Fibroblast of the aortic adventitia (primary cell): ENCODE measurements around the gene PREX1. TPM values are rescaled to one million over a fixed set of nuclear protein-coding genes. Genes with fewer than 3 reads are reported as not detected.

ENCODE experiments used
- DNase-seq: peaks from one replicate; pipeline ENCODE4 v3.0.0-alpha.2; 2010; ENCODE audit warnings: low read depth
- H3K4me3 ChIP-seq: 2 replicates; pipeline ENCODE4 v1.5.1; 2011; ENCODE audit warnings: low read depth, mild to moderate bottlenecking, control low read depth, low read length, moderate library complexity
- total RNA-seq: library from RNA; depleted of rRNA; stranded (reverse); fragments of >200 nt; gene quantifications from 2 replicates; pipeline ENCODE4 v1.2.3, GENCODE V29; 2012; ENCODE audit warnings: low replicate concordance
- TF ChIP-seq, protein P1 (sequence below): IDR thresholded peaks from 2 replicates; pipeline ENCODE4 v1.5.1; 2011; ENCODE audit warnings: mild to moderate bottlenecking, low read length, control low read depth, inconsistent platforms; ENCODE audit not compliant: insufficient read depth

PREX1 gene
- total RNA-seq, 1 donor: 13.0 TPM

DNA sequence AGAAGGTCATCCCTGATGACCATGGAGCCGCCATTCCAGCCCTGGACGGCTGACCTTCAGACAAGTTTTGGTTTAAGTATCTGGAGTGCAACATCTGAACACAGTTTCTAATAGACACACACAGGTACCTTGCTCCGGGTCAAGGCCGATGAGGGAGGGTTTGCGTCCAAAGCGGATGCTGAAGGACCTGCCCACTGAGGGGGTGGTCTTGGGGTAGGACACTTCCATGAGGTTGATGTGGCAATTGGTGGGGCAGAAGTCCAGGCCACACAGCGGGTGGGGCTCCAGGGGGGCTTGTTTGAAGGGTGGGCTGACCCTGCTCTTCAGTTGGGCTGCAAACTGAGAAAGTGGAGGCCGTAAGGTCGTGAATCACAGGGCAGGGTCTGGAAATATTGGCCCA lies 177.9 kb downstream of the PREX1 start:
- H3K4me3 ChIP-seq: no peak overlapping the region
- no peak for DNase-seq
- TF ChIP-seq, protein P1, sequence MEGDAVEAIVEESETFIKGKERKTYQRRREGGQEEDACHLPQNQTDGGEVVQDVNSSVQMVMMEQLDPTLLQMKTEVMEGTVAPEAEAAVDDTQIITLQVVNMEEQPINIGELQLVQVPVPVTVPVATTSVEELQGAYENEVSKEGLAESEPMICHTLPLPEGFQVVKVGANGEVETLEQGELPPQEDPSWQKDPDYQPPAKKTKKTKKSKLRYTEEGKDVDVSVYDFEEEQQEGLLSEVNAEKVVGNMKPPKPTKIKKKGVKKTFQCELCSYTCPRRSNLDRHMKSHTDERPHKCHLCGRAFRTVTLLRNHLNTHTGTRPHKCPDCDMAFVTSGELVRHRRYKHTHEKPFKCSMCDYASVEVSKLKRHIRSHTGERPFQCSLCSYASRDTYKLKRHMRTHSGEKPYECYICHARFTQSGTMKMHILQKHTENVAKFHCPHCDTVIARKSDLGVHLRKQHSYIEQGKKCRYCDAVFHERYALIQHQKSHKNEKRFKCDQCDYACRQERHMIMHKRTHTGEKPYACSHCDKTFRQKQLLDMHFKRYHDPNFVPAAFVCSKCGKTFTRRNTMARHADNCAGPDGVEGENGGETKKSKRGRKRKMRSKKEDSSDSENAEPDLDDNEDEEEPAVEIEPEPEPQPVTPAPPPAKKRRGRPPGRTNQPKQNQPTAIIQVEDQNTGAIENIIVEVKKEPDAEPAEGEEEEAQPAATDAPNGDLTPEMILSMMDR: no peak

DNA sequence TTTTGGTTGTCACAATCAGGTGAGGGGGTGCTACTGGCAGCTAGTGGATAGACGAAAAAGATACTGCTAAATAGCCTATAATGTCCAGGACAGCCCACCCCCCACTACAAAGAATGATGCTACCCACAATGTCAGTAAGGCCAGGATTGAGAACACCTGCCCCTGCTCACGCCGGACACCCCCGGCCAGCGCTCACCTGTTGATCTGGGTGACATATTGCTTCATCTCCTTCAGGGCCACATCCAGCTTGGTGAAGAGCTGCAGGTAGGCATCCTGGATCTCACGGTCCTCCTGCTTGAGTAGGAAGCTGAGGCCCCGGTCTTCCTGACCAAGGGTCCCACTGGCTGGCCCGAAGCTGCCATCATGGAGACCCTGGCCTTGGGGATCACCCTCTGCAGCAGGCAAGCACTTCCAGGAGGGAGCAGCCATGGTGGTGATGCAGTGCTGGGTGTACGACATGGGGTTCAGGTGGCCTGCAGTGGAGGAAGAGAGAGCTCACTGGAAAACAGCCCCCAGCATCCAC lies 178.6 kb downstream of the PREX1 start:
- no peak for DNase-seq
- no peak overlapping the region for H3K4me3 ChIP-seq
- TF ChIP-seq, protein P1: no peak

DNA sequence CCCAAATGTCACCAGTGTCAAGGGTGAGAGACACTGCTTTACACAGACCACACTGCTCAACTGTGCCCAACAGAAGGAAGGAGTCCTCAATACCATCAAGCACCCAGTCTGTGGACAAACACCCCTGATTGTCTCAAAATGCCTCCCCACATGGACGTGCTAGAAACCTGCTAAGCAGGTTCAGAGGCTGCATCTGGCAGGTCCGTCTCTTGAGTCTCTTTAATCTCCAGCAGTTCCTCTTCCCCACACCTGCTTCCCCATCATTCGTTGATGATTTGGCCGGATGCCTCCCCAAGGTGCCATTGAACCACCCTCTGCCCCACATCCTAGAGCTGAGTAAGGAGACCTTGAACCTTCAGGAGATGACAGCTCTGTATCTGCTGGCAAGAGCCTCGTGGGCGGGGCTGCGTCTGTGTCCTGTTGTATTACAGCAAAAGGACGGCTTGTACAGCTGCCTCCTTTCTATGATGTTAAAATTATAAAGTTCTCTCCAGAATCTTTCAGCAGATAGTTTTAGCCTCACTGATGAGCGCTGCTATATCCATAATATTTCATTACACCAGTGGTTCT lies 179.2 kb downstream of the PREX1 start:
- no peak overlapping the region for H3K4me3 ChIP-seq
- TF ChIP-seq, protein P1: no peak
- DNase-seq: no peak

DNA sequence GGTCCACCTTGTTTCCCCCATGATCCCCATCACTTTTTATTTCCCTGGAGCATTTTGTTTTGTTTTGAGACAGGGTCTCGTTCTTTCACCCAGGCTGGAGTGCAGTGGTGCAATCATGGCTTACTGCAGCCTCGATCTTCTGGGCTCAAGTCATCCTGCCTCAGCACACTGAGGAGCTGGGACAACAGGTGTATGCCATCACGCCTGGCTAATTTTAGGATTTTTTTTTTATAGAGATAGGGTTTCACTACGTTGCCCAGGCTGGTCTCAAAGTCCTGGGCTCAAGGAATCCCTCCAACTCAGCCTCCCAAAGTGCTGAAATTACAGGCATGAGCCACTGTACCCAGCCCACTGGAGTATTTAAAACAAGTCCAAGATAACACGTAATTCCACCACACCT lies 179.9 kb downstream of the PREX1 start:
- DNase-seq: no peak
- TF ChIP-seq, protein P1: no peak
- no peak overlapping the region for H3K4me3 ChIP-seq

DNA sequence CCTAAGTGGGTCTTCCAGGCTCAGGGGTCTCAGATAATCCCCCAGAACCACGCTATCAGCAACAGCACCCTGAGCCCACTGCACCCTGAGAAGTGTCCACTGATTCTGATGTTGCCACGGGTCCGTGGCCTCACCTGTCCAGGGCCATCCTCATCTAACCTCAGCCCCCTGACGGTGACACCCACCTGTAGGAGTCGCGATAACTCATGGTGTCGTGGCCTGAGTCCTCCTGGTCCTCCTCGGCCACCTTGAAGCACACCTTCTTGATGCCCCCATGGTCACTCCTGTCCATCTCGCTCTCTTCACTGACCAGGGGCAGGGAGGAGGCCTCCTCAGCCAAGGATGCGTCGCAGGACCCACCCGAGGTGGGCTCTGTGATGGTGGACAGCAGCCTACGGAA lies 182.1 kb downstream of the PREX1 start:
- H3K4me3 ChIP-seq: no peak overlapping the region
- no peak for DNase-seq
- TF ChIP-seq, protein P1: no peak

DNA sequence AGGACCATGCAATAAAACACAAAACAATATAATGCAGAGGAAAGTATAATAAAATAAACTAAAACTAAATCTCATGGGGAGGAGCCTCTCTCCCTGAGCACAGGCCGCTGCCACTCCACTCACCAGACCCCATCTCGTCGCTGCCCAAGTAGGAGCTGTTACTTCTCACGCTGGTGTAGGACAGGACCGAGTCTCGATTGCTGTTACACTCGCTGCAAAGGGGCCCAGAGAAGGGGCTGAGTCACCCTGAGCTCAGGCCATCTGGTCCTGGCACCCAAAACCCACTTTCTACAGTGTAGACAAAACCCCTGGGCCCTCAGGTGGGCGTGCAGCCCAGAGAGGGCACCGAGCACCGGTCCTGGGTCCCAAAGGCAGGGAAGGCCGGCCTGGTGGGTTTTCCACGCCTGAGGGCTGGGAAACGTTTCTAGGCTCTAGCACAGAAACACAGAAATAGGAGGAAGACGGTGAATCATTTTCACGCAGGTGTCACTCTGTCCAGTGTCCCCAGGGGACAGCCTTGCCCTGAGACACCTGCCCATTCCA lies 183.4 kb downstream of the PREX1 start:
- DNase-seq: no peak
- H3K4me3 ChIP-seq: no peak overlapping the region
- TF ChIP-seq, protein P1: no peak
